Measurements from ENCODE around the gene ADNP2.
A peak's percentile ranks its signal among the peaks of the same experiment; 100 is the strongest.

Gene ADNP2

GRCh38 chr18:80105369-80106167, 3.5 kb upstream of the ADNP2 start:
- DNase-seq (ENCODE audit: low spot score): no peak

GRCh38 chr18:80106482-80107051, 2.5 kb upstream of the ADNP2 start:
- no peak for DNase-seq (ENCODE audit: low spot score)

- DNase-seq (ENCODE audit: low spot score): no peak
Measured at GRCh38 chr18:80107426-80107825, 1.6 kb upstream of the ADNP2 start.

GRCh38 chr18:80108121-80108536, 933 bp upstream of the ADNP2 start:
- DNase-seq (ENCODE audit: low spot score): no peak

GRCh38 chr18:80109676-80110078, 615 bp downstream of the ADNP2 start:
- DNase-seq (ENCODE audit: low spot score): peak; percentile 12

- no peak for DNase-seq (ENCODE audit: low spot score)
Measured at GRCh38 chr18:80112624-80113248, 3.7 kb downstream of the ADNP2 start.

- DNase-seq (ENCODE audit: low spot score): no peak
Measured at GRCh38 chr18:80115035-80115434, 6.0 kb downstream of the ADNP2 start.

- no peak for DNase-seq (ENCODE audit: low spot score)
Measured at GRCh38 chr18:80119111-80119510, 10.0 kb downstream of the ADNP2 start.

- no peak for DNase-seq (ENCODE audit: low spot score)
Measured at GRCh38 chr18:80120932-80121331, 11.9 kb downstream of the ADNP2 start.

- DNase-seq (ENCODE audit: low spot score): no peak
Measured at GRCh38 chr18:80124131-80124530, 15.1 kb downstream of the ADNP2 start.

- no peak for DNase-seq (ENCODE audit: low spot score)
Measured at GRCh38 chr18:80126797-80127196, 17.7 kb downstream of the ADNP2 start.

- no peak for DNase-seq (ENCODE audit: low spot score)
Measured at GRCh38 chr18:80127635-80128034, 18.6 kb downstream of the ADNP2 start.

GRCh38 chr18:80129672-80130367, 20.8 kb downstream of the ADNP2 start:
- DNase-seq (ENCODE audit: low spot score): no peak

- no peak for DNase-seq (ENCODE audit: low spot score)
Measured at GRCh38 chr18:80130555-80130954, 21.5 kb downstream of the ADNP2 start.

GRCh38 chr18:80132180-80132812, 23.2 kb downstream of the ADNP2 start:
- DNase-seq (ENCODE audit: low spot score): no peak

- DNase-seq (ENCODE audit: low spot score): no peak
Measured at GRCh38 chr18:80133124-80133523, 24.1 kb downstream of the ADNP2 start.

- DNase-seq (ENCODE audit: low spot score): no peak
Measured at GRCh38 chr18:80135136-80135535, 26.1 kb downstream of the ADNP2 start.

GRCh38 chr18:80136679-80137078, 27.6 kb downstream of the ADNP2 start:
- no peak for DNase-seq (ENCODE audit: low spot score)

GRCh38 chr18:80137137-80137536, 28.1 kb downstream of the ADNP2 start:
- DNase-seq (ENCODE audit: low spot score): no peak

GRCh38 chr18:80137976-80138375, 28.9 kb downstream of the ADNP2 start:
- DNase-seq (ENCODE audit: low spot score): no peak

- no peak for DNase-seq (ENCODE audit: low spot score)
Measured at GRCh38 chr18:80140455-80140985, 31.5 kb downstream of the ADNP2 start.

- DNase-seq (ENCODE audit: low spot score): no peak
Measured at GRCh38 chr18:80143881-80144280, 34.8 kb downstream of the ADNP2 start.

Measured in Ammon's horn (tissue), 1 donor.